HG03108 (cell line): ENCODE measurements around the gene PCED1B.
"Not testable (repeated sequence)": the region's sequence is repeated elsewhere in the genome, so short reads cannot be mapped to it uniquely, and the experiment has no call there.

Experiments
- ATAC-seq: cut with Tn5 transposase; IDR thresholded peaks from one replicate; pipeline ENCODE4 v1.9.1; 2021; ENCODE audit warnings: moderate library complexity; ENCODE audit not compliant: unreplicated experiment

The PCED1B gene

DNA sequence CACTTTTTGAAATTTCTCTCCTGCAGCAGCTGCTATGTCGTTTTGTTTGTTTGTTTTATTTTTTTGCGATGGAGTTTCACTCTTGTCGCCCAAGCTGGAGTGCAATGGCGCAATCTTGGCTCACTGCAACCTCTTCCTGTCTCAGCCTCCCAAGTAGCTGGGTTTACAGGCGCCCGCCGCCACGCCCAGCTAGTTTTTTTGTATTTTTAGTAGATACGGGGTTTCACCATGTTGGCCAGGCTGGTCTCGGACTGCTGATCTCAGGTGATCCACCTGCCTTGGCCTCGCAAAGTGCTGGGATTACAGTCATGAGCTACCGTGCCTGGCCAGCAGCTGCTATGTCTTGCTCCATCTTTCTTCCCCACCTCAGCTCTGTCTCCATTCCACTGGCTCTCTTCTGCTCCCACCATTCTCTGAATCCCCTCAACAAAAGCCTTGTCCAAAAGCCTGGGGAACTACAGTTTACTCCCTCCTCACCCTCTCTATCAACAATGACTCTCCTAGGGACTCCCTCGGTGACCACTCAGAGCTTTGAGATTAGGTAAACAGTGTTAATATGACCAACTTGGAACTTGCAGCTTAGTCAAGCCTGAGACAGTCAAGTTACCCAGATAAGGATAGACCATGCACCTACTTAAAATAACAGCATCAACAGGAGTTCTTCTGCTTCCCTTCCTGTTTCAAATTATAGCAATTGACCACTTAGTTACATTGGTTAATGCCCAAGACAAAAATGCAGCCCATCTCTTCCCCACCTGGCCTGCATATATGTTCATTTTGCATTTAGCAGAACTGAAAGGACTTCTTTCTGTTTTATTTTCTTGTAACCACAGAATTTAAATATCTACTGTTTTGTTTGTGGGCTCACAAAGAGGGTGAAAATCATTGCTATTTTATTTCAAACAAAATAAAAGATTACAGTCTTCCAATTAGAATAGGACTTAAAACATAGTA lies 189.4 kb downstream of the PCED1B start:
- ATAC-seq = peak; percentile 85

DNA sequence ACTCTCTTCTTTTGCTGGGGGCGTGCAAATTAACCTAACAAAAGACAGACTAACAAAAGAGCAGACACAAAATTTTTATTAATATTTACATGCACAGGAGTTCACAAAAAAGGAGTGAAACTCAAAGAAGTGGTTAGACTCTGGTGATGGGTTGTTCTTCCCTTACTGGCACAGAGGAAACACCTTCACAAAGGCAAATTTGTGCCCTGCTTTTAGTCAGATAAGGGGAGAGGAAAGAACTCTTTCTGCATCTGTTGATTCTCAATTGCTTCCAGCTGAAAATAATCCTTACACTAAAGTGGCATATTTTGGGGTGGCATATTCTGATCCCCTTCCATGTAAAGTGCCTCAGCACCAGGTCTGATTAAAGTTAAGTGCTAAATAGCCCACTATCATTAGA lies 190.5 kb downstream of the PCED1B start:
- no peak for ATAC-seq

GRCh38 chr12:47270782-47271664 lies 191.6 kb downstream of the PCED1B start:
- no peak for ATAC-seq

DNA sequence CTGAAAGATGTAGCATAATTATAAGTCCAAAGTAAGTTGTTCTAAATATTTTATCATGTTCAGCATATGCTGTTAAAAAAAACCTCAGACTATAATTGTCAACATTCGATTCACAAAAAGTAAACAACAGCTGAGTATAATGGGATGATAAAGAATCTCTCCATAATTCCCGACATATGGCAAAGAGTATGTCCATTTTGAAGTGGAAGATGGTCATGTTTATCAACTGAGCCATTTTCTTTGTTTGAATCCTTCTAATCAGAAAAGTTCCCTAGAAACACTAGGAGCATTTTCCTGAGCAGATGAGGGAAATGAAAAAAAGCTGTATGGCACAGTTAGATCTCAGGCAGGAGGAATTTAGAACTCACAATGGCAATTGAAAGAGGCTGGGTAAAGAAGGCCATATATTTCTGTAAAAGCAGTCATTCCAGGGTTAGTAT lies 192.4 kb downstream of the PCED1B start:
- ATAC-seq = no peak

- ATAC-seq = no peak
Measured at GRCh38 chr12:47272412-47273190, 193.2 kb downstream of the PCED1B start.

- ATAC-seq = no peak
Measured at GRCh38 chr12:47273191-47273626, 193.8 kb downstream of the PCED1B start.

DNA sequence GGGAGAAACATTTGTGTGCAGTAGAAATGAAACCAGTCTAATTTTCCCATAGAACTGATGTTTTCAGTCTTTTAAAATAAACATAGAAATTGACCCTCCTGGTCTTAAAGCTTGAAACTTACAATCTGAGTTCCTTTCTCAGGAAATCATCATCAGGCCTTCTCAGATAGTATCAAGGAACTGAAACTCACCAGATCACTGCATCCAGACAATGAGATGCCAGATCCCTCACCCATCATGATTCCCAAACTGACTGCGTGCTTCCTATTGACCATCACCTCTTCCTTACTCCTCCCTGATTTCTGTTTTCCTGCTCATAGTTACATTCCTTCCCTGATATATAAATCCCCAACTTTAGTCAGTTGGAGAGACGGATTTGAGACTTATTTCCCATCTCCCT lies 195.3 kb downstream of the PCED1B start:
- no peak for ATAC-seq

DNA sequence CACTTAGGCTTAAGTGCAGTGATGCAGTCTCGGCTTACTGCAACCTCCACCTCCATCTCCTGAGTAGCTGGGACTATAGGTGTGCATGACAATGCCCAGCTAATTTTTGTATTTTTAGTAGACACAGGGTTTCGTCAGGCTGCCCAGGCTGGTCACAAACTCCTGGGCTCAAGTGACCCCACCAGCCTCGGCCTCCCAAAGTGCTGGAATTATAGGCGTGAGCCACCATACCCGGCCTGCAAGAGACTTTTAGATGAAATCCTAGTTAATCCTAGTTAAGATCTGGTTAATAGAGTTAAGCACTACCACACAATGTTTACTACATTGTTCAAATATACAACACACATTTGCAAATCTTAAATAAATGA lies 196.8 kb downstream of the PCED1B start:
- no peak for ATAC-seq

DNA sequence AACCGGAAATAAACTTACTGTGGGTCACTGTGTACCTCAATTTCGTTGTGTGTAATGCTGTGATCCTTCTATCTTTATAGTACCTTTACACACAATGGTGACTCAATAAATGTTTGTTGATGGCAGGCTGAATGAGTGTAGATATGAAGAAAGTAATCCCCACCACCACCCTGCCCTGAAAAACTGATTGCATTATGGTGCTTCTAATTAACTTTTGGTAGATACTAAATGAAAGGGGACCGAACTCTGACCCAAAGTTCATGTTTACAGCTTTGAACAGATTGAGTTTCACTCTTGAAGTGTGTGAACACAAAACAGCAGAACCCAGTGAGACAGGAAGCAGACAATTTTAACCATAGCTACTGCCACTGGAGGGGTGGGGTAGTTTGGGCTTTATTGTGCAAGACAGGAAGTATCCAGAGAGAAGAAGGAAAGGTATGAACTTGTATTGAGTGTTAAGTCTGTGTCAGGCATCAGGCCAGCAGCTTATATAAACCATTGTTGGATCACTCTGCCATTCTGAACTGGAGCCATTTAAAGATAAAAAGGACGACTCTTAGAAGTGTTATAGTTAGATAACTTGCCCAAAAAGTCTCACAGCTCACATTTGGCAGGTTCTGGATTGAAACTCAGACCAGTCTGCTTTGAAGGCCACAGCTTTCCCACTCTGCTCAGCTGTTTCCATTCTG lies 197.3 kb downstream of the PCED1B start:
- ATAC-seq = peak; percentile 97

GRCh38 chr12:47277972-47278448 lies 198.6 kb downstream of the PCED1B start:
- no peak for ATAC-seq

- ATAC-seq = not testable (repeated sequence)
Measured at GRCh38 chr12:47279758-47280157, 200.3 kb downstream of the PCED1B start.

DNA sequence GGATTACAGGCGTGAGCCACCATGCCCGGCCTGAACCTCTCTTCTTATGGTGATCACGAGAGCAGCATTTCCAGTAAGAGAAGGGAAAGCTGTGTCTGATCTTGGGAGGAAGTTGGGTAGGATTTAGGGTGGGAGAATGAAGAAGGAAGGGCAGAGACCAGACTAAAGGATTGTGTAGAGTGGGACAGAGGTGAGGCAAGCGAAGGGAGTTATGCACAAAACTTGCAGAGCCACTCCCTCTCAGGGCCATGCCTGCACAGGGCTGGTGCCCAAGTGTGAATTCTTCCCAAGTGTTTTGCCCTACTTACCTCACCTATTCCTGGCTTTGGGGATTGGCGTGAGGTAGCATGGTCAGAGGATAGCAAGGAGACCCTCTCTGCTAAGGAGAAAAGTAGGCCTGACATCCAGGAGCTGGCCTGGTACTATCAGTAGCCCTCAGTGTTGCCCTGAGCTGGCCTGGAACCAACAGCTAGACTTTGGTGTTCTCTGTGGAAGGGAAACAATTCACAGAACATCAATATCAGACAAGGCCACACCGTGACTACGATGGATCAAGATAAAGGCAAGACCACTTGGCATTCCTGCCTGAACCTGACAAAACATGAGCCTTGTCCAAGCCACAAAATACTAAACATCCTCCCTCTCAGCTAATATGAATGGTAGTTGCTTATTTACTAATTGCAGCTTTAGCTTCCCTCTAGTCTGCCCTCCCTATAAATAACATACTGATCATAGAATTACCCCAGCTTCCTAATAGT lies 201.3 kb downstream of the PCED1B start:
- no peak for ATAC-seq

- no peak for ATAC-seq
Measured at GRCh38 chr12:47281667-47282171, 202.3 kb downstream of the PCED1B start.

GRCh38 chr12:47282206-47282605 lies 202.8 kb downstream of the PCED1B start:
- ATAC-seq = no peak
